ENCODE data around the gene PKD1L1.
A peak's percentile ranks its signal among the peaks of the same experiment; 100 is the strongest.
"Not testable (repeated sequence)": the region's sequence is repeated elsewhere in the genome, so short reads cannot be mapped to it uniquely, and the experiment has no call there.

The PKD1L1 gene

GRCh38 chr7:47948141-47948790, at the start of gene PKD1L1:
PKD1L1 (minus strand) TSS chr7:47948466; CDS start chr7:47948440, 26 bp downstream.
- no peak for DNase-seq (ENCODE audit: low read depth)

- no peak for DNase-seq (ENCODE audit: low read depth)
Observed at GRCh38 chr7:47992446-47992845, 44.2 kb upstream of the PKD1L1 start.

GRCh38 chr7:47991741-47992311, 43.6 kb upstream of the PKD1L1 start:
- DNase-seq (ENCODE audit: low read depth) = peak; percentile 60

- no peak for DNase-seq (ENCODE audit: low read depth)
Observed at GRCh38 chr7:47991270-47991669, 43.0 kb upstream of the PKD1L1 start.

GRCh38 chr7:47990592-47990991, 42.3 kb upstream of the PKD1L1 start:
- no peak for DNase-seq (ENCODE audit: low read depth)

GRCh38 chr7:47989607-47990400, 41.5 kb upstream of the PKD1L1 start:
- not testable (repeated sequence) for DNase-seq (ENCODE audit: low read depth)

GRCh38 chr7:47988496-47989386, 40.5 kb upstream of the PKD1L1 start:
- no peak for DNase-seq (ENCODE audit: low read depth)

GRCh38 chr7:47982610-47983009, 34.3 kb upstream of the PKD1L1 start:
- no peak for DNase-seq (ENCODE audit: low read depth)

- DNase-seq (ENCODE audit: low read depth) = not testable (repeated sequence)
Observed at GRCh38 chr7:47980648-47981047, 32.4 kb upstream of the PKD1L1 start.

GRCh38 chr7:47979832-47980181, 31.5 kb upstream of the PKD1L1 start:
- no peak for DNase-seq (ENCODE audit: low read depth)

GRCh38 chr7:47979145-47979831, 31.0 kb upstream of the PKD1L1 start, which contains the start of gene HUS1:
HUS1 (minus strand) TSS chr7:47979615; CDS start chr7:47979519, 96 bp downstream.
- DNase-seq (ENCODE audit: low read depth) = peak; percentile 69

- no peak for DNase-seq (ENCODE audit: low read depth)
Observed at GRCh38 chr7:47978790-47979144, 30.5 kb upstream of the PKD1L1 start.

- DNase-seq (ENCODE audit: low read depth) = no peak
Observed at GRCh38 chr7:47973739-47974138, 25.5 kb upstream of the PKD1L1 start.

- DNase-seq (ENCODE audit: low read depth) = no peak
Observed at GRCh38 chr7:47970761-47971160, 22.5 kb upstream of the PKD1L1 start.

- DNase-seq (ENCODE audit: low read depth) = no peak
Observed at GRCh38 chr7:47968847-47969774, 20.8 kb upstream of the PKD1L1 start.

- no peak for DNase-seq (ENCODE audit: low read depth)
Observed at GRCh38 chr7:47967708-47968107, 19.4 kb upstream of the PKD1L1 start.

GRCh38 chr7:47967123-47967522, 18.9 kb upstream of the PKD1L1 start:
- no peak for DNase-seq (ENCODE audit: low read depth)

- no peak for DNase-seq (ENCODE audit: low read depth)
Observed at GRCh38 chr7:47965456-47965855, 17.2 kb upstream of the PKD1L1 start.

- DNase-seq (ENCODE audit: low read depth) = no peak
Observed at GRCh38 chr7:47962262-47962661, 14.0 kb upstream of the PKD1L1 start.

GRCh38 chr7:47957156-47957555, 8.9 kb upstream of the PKD1L1 start:
- DNase-seq (ENCODE audit: low read depth) = no peak

GRCh38 chr7:47956220-47956619, 8.0 kb upstream of the PKD1L1 start:
- DNase-seq (ENCODE audit: low read depth) = no peak

Measured in HS-5 (cell line).